Cardiac muscle cell (in vitro differentiated cells and primary cell): Measurements from ENCODE around the gene HOXA5. TPM values are rescaled to one million over a fixed set of nuclear protein-coding genes. Genes with fewer than 3 reads are reported as not detected.

ENCODE experiments used
- DNase-seq, 2 donors: peaks; one replicate each; pipeline versions ENCODE4 v3.0.0 to v3.0.0-alpha.2; 2010 to 2017; ENCODE audit warnings: low read depth in 1 of 2, low spot score in 1 of 2
- H3K27ac ChIP-seq: fragments of 200-600 bp; sonication (generic); 2 replicates; pipeline ENCODE4 v1.5.1; 2016
- H3K27me3 ChIP-seq: fragments of 200-600 bp; sonication (generic); 2 replicates; pipeline ENCODE4 v1.6.0; 2016; ENCODE audit warnings: control low read depth
- H3K36me3 ChIP-seq: fragments of 200-600 bp; sonication (generic); 2 replicates; pipeline ENCODE4 v1.5.1; 2016; ENCODE audit warnings: control low read depth
- H3K4me1 ChIP-seq: fragments of 200-600 bp; sonication (generic); 2 replicates; pipeline ENCODE4 v1.8.1; 2017; ENCODE audit warnings: low read depth, mild to moderate bottlenecking, mixed run types
- H3K4me3 ChIP-seq: fragments of 200-600 bp; sonication (generic); 2 replicates; pipeline ENCODE4 v1.5.1; 2016; ENCODE audit warnings: mild to moderate bottlenecking
- H3K9me3 ChIP-seq: fragments of 200-600 bp; sonication (generic); 2 replicates; pipeline ENCODE4 v1.5.1; 2017; ENCODE audit warnings: low read depth, mild to moderate bottlenecking, control low read depth
- CTCF ChIP-seq: IDR thresholded peaks from 2 replicates; pipeline ENCODE4 v1.5.1; 2012; ENCODE audit warnings: low read depth, mild to moderate bottlenecking, low read length
- polyA plus RNA-seq: library from polyadenylated mRNA; unstranded; fragments of >200 nt; fragmentation: Nextera tagmentation; extraction: Ambion mirVana; gene quantifications from 2 replicates; pipeline ENCODE4 v1.2.1, GENCODE V29; 2016
- total RNA-seq: library from RNA; depleted of rRNA; stranded (reverse); fragments of >200 nt; gene quantifications from 2 replicates; pipeline ENCODE4 v1.2.3, GENCODE V29; 2016

The HOXA5 gene
- total and polyA plus RNA-seq, 2 experiments from 2014 or later = not detected

- Histone ChIP-seq H3K27me3 (peaks cover 100% of the 10 kb centered on the region), H3K4me3 (no peak overlapping the region), H3K4me1 (peaks cover 19% of the 10 kb centered on the region), H3K27ac (no peak overlapping the region), H3K36me3 (no peaks in the 10 kb centered on the region), H3K9me3 (no peaks in the 10 kb centered on the region)
- TF ChIP-seq CTCF = no peak
- DNase-seq = no peak
These were observed 33.9 kb downstream of the HOXA5 start for GRCh38 chr7:27109466-27110185.

- peaks cover 100% of the 10 kb centered on the region for H3K27me3 ChIP-seq
These were observed 34.9 kb downstream of the HOXA5 start for GRCh38 chr7:27108390-27109127.

GRCh38 chr7:27107391-27108381 is 35.8 kb downstream of the HOXA5 start:
- peaks cover 12% of the 10 kb centered on the region for H3K4me1 ChIP-seq

More at GRCh38 chr7:27108390-27109127, 34.9 kb downstream of the HOXA5 start:
- H3K4me3 ChIP-seq = no peak overlapping the region
- H3K9me3 ChIP-seq = no peaks in the 10 kb centered on the region
- TF ChIP-seq CTCF = no peak
- H3K4me1 ChIP-seq = peaks cover 14% of the 10 kb centered on the region
- no peak overlapping the region for H3K27ac ChIP-seq
- peak in 1 of 2 donors; percentile 39 for DNase-seq
- H3K36me3 ChIP-seq = no peaks in the 10 kb centered on the region

GRCh38 chr7:27106901-27107240 is 36.6 kb downstream of the HOXA5 start:
- Histone ChIP-seq H3K9me3 (no peaks in the 10 kb centered on the region), H3K4me1 (peaks cover 12% of the 10 kb centered on the region), H3K27me3 (peaks cover 100% of the 10 kb centered on the region), H3K4me3 (no peak overlapping the region), H3K36me3 (no peaks in the 10 kb centered on the region), H3K27ac (no peak overlapping the region)
- DNase-seq = no peak
- TF ChIP-seq CTCF = no peak

More at GRCh38 chr7:27107391-27108381, 35.8 kb downstream of the HOXA5 start:
- H3K9me3 ChIP-seq = no peaks in the 10 kb centered on the region
- TF ChIP-seq CTCF = no peak
- peaks cover 100% of the 10 kb centered on the region for H3K27me3 ChIP-seq
- no peak overlapping the region for H3K27ac ChIP-seq
- no peaks in the 10 kb centered on the region for H3K36me3 ChIP-seq
- H3K4me3 ChIP-seq = no peak overlapping the region
- no peak for DNase-seq
